Mesenteric fat pad (tissue), 1 donor: ENCODE measurements around the gene GOSR2. TPM values are rescaled to one million over a fixed set of nuclear protein-coding genes. Genes with fewer than 3 reads are reported as not detected.
"Not testable (repeated sequence)": the region's sequence is repeated elsewhere in the genome, so short reads cannot be mapped to it uniquely, and the experiment has no call there.

Experiments used
- DNase-seq: peaks from one replicate; pipeline ENCODE4 v3.0.0-alpha.2; 2020; ENCODE audit warnings: low spot score
- total RNA-seq: library from RNA; stranded (reverse); fragmentation: NEBNext Ultra II Directional; extraction: Animal tissue kit (Norgen Biotek cat#: 25700); gene quantifications from one replicate; pipeline ENCODE4 v1.2.1, GENCODE V29; 2021
- donor health status: DM: yes; HTN: yes; CAD: no.

Gene GOSR2
- total RNA-seq, 1 donor from 2014 or later = 60.8 TPM

- no peak for DNase-seq
Measured at GRCh38 chr17:46928467-46929261, 5.7 kb downstream of the GOSR2 start.

DNA sequence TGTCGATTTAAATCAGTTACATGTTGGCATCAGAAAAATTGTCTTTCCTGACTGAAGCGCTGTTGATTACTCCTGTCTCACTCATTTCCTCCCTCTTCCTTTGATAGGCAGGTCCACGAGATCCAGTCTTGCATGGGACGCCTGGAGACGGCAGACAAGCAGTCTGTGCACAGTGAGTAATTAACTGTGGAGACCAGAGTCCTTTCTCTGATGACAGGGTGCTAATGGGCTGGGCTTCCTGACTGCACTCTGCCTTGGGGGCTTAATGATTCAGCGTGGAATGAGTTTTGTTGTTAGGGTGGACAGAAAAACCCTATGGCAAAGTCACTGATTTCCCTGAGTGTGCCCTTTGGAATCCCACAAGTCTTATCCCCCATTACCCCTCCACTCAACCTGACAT is 6.5 kb downstream of the GOSR2 start:
- no peak for DNase-seq

DNA sequence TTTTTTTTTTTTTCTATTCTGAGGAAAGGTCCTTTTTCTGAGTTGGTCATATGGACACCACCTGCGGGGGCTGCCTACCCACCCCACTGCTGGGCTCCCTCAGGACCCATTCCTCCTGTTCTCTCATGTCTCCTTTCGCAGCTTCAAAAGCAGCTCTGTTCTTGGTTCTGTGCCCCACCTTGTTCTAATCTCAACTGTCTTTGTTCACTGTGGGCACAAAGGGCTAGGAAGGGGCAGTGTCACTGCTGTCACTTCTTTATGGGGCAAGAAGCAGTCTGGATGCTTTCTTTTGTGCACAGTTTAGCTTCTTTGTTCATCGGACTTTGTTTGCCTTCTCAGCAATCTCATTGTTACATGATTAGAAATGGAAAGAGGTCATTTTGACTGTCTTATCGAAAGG is 7.1 kb downstream of the GOSR2 start:
- no peak for DNase-seq

GRCh38 chr17:46931596-46931995 is 8.6 kb downstream of the GOSR2 start:
- no peak for DNase-seq

DNA sequence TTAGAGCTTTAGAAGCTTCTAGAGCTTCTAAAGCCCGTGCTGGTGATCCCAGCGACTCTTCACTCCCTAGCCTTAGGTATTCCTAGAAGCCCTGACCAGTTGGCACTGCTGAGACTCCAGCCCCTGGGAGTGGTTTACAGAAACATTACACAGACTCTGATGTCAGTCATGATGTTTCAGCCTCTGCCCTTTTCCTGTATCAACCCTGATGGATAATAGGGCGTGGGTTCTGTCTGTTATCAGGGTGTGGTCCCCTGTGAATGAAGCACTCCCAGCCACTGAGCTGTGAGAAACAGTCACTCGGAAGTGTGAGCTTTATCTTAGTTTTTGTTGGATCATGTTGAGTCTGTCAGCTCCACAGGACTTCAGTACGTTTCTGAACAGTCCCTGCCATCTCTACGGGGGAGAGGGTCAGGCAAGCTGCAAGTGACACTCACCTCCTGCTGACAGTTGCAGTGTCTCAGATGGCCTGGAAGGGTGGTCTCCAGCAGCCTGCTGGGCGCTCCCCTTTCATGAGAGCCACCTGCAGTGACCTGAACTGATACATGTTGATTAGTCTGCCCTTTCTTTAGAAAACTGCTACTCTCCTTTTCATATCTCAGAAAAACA is 12.8 kb downstream of the GOSR2 start:
- no peak for DNase-seq

DNA sequence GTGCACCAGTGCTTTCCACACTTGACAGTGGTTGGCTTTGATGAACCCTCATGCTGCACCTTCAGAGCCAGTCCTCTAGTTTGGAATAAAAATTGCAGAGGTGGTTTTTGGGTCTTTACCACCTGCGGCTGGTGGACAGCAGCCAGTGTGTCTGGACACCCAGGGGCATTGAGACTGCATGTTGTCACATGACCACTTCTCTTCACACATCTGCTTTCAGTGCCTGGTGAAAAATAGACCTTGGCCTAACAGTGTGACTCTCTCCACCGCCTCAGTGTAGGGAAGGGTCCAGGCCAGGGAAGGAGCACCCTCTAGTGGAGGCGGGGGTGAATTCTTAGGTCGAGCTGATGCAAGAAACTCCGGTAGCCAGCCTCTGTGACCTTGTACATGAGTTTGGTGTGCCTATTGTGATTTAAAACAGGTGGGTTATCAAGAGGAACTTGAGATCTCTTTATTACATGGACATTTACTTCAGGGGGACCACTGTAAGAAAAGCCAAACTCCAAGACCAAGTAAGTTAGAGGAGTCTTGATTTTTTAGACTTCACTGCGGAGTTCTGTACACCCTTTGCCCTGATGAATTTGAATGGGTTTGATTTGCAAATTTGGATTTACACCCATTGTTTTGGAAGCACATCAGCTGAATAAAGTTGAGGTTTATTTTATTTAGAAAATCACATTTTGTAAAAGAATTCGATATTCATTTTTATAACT is 17.9 kb downstream of the GOSR2 start:
- DNase-seq = no peak

DNA sequence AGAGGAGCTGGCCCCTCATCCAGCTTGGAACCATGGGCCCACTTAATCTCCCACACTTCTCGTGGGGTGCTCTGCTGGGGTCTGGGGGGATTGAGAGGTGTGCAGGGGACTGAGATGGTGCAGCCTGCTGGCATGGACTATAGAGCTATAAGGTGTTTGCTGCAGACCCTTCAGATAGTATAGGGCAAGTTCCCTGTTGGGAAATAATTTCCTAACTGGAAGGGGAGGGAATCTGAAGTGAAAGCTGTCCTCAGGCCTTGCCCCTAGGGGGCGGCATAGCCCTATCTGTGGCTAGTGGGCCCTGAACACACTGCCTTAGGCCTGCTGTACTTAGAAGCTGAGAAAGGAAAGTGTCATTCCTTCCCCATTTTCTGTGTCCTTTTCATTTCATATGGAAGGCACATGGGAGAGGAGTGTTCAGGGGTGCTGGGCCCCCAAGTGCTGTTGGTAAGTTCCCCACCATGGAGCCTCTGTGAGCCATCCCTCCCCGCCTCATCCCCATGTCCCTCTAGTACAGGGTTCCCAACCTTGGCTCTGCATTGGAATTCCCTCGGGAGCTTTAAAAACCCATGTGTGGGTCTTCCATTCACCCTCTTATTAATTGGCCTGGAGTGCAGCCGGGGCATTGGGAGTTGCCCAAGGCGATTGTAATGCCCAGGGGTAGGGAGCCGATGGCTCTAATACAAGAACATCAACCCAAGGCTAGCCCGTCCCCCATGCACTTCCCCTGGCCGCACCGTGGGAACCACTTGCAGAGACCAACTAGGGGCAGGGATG is 19.7 kb downstream of the GOSR2 start:
- no peak for DNase-seq

- DNase-seq = no peak
Measured at GRCh38 chr17:46943218-46943500, 20.2 kb downstream of the GOSR2 start.

GRCh38 chr17:46943501-46944393 is 20.8 kb downstream of the GOSR2 start:
- no peak for DNase-seq

DNA sequence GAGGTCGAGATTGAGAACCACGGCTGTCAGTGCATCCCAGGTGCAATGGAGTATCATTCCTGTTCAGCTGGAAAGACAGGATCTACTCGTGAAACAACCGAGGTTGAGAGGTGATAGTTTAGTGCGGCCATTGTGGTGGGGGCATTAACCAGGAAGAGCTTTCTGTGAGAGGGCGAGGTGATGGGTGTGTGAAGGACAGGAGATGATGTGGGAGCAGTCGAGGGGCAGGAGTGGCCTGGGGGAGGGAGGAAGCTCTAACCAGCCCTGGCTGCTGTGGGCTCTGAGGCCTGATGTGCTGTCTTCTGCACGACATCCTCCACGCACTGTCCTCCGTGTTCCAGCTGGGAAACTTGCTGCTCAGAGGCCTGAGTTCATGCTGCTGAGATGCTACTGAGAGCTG is 22.0 kb downstream of the GOSR2 start:
- no peak for DNase-seq

DNA sequence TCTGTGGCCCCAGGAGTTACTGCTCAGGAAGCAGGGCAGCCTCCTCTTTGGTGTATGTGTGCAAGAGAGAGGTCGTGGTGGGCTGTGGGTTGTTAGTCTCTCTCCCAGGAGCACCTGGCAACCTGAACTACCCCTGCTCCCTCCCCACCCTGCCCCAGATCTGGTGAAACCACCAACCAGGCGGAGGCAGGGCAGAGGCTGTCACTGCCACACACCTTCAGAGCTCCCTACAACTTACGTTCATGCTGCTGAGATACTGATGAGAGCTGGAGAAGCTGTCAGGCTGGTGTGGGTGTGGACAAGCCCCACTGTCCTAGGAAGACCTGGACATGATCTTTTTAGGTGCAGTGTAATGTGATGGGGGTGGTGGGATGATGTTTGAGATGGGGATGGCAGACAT is 24.3 kb downstream of the GOSR2 start:
- no peak for DNase-seq

- no peak for DNase-seq
Measured at GRCh38 chr17:46948544-46948943, 25.6 kb downstream of the GOSR2 start.

DNA sequence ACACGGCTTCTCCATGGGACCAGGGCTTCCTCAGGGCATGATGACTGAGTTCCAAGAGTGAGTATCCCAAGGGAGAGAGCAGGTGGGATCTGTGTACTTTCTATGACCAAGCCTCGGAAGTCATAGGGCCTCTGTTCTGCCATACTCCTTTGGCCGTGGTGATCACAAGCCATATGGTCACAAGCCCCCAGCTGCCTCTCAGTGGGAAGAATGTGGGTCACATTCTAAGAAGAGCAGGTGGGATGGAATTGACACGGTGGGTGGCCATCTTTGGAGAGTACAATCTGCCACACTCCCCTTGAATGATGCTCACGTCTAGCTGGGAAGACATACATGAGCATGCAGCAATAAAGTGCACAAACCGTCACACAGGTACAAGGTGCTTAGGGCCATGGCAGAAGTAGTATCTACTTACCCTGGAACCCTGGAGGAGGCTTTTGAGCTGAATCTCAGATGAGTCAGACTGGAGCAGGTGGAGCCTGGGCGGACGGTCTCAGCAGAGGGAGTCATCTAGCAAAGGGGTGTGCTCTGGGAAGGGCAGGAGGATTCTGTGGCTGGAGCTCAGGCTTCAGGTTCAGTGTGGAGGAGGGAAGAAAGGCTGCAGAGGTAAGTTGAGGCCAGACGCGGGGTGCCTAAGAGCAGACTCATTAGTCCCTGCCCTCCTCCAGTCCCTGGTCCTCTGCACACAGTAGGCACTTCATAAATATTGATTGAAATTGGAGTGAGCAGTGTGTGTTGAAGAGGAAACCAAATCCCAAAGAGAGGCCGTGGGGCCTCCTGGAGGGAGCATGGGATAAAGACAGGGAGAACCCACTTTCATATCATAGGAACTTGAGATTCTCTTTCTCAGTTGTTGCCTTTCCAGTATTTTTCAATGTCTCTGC is 26.6 kb downstream of the GOSR2 start:
- DNase-seq = no peak

DNA sequence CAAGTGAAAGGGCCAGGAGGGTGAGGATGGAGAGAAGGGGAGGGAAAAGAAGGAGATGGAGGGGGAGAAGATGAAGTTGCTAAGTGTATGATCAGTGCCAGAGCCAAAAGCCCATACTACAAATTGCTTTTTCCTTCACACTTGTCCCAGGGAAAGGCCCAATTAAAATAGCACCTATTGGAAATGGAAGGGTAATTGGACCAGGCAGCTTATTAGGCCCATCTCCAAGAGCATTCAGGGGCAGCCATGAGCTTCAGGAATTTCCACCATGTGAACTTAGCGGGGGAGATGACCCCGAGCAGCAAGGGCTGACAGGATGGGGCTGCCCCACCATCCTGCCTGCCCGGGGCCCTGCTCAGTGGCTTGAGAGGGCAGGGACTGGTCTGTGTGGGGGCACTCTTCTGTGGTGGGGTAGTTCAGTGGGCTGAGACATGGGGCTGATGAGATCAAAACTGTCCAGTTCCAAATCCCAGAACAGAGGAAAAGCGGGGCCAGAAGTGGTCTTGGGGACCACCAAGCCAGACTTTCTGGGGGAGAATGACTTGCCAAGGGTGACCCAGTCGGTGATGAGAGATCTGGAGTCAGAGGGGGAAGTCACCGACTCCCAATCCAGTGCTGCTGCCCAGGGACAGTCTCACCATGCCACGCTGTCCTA is 27.5 kb downstream of the GOSR2 start:
- DNase-seq = no peak

DNA sequence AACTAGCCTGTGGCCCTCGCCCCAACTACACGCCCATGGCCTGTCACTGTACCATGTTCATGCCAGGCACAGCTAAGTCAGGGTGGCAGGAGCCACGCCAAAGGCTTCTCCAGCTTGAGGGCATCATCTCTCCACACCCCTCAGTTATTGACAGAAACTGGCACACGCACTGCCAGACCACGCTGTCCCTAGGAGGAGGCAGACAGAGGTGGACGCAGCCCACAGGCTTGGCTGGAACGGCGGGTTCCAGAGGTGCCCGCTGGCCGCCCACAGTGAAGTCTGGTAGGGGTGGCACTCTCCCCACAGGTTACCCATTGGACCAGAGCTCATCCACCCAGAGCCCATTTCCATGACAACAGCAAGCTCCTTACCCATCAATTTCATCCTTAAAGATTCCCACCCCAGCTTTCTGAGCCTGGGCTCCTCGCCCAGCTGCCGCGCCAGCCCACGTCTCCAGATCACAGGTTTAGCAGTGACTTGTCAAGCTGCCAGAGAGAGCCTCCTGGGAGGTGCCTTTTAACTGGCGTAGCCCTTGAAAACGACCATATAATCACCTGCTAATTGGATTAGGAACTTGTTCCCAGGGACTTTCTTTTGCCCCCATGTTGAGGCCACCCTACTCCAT is 28.1 kb downstream of the GOSR2 start:
- no peak for DNase-seq

GRCh38 chr17:46951706-46952105 is 28.7 kb downstream of the GOSR2 start:
- DNase-seq = no peak

GRCh38 chr17:46952115-46952514 is 29.2 kb downstream of the GOSR2 start:
- no peak for DNase-seq

DNA sequence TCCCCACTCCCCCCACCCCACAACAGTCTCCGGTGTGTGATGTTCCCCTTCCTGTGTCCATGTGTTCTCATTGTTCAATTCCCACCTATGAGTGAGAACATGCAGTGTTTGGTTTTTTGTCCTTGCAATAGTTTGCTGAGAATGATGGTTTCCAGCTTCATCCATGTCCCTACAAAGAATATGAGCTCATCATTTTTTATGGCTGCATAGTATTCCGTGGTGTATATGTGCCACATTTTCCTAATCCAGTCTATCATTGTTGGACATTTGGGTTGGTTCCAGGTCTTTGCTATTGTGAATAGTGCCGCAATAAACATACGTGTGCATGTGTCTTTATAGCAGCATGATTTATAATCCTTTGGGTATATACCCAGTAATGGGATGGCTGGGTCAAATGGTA is 30.2 kb downstream of the GOSR2 start:
- not testable (repeated sequence) for DNase-seq
